Measurements from ENCODE around the gene AURKAIP1. TPM values are rescaled to one million over a fixed set of nuclear protein-coding genes. Genes with fewer than 3 reads are reported as not detected.

Gene AURKAIP1
- total and polyA plus RNA-seq, 2 of the 13 experiments (the other 11 are each of a cell fraction or from before 2014, with no cell fraction given) = 69.5 to 175 TPM

GRCh38 chr1:1357871-1358432 lies 17.1 kb downstream of the AURKAIP1 start (continued):
- no peak for TF ChIP-seq ISX (CRISPR knock-in tag; conservative IDR thresholded peaks at IDR 0.05)
- no peak for TF ChIP-seq E2F5 (CRISPR knock-in tag; conservative IDR thresholded peaks at IDR 0.05)
- no peak for TF ChIP-seq ZFX (CRISPR knock-in tag; IDR thresholded peaks at IDR 0.05; ENCODE audit: low read depth)
- TF ChIP-seq ZNF510 (CRISPR knock-in tag; IDR thresholded peaks at IDR 0.05; ENCODE audit: low read depth) = 0 out of 2 replicates have a peak, but pooled peaks have one; percentile 12
- no peak for TF ChIP-seq ZNF160 (CRISPR knock-in tag; IDR thresholded peaks at IDR 0.05)
- no peak for TF ChIP-seq AGO2 (optimal IDR thresholded peaks at IDR 0.05; ENCODE audit: low read depth, low read length)
- no peak for TF ChIP-seq NFKBIZ (CRISPR knock-in tag; IDR thresholded peaks at IDR 0.05)
- no peak for TF ChIP-seq GATAD1 (CRISPR knock-in tag; IDR thresholded peaks at IDR 0.05)
- TF ChIP-seq HMG20B (CRISPR knock-in tag; conservative IDR thresholded peaks at IDR 0.05) = no peak
- TF ChIP-seq ZNF354B (CRISPR knock-in tag; IDR thresholded peaks at IDR 0.05) = no peak
- TF ChIP-seq MED1 (CRISPR knock-in tag; IDR thresholded peaks at IDR 0.05) = 0 out of 2 replicates have a peak, but pooled peaks have one; percentile 14
- TF ChIP-seq ZNF180 (CRISPR knock-in tag; IDR thresholded peaks at IDR 0.05; ENCODE audit: borderline replicate concordance, low read depth) = no peak
- TF ChIP-seq BHLHE40 (IDR thresholded peaks at IDR 0.05; ENCODE audit: low read length) = no peak
- TF ChIP-seq MXD1 (CRISPR knock-in tag; IDR thresholded peaks at IDR 0.05) = no peak
- no peak for TF ChIP-seq TGIF2 (CRISPR knock-in tag; IDR thresholded peaks at IDR 0.05)
- TF ChIP-seq BCL3 (CRISPR knock-in tag; IDR thresholded peaks at IDR 0.05) = no peak
- TF ChIP-seq KLF6 (CRISPR knock-in tag; IDR thresholded peaks at IDR 0.05) = no peak
- TF ChIP-seq ZFP82 (CRISPR knock-in tag; IDR thresholded peaks at IDR 0.05; ENCODE audit: borderline replicate concordance) = no peak
- no peak for TF ChIP-seq ZSCAN12 (CRISPR knock-in tag; IDR thresholded peaks at IDR 0.05)
- TF ChIP-seq ZNF777 (CRISPR knock-in tag; IDR thresholded peaks at IDR 0.05) = no peak
- no peak for TF ChIP-seq ZNF451 (CRISPR knock-in tag; IDR thresholded peaks at IDR 0.05)
- no peak for TF ChIP-seq AHDC1 (CRISPR knock-in tag; IDR thresholded peaks at IDR 0.05; ENCODE audit: borderline replicate concordance)
- TF ChIP-seq YEATS4 (CRISPR knock-in tag; IDR thresholded peaks at IDR 0.05; ENCODE audit: borderline replicate concordance) = 0 out of 2 replicates have a peak, but pooled peaks have one; percentile 13
